Body of pancreas (tissue), 4 donors: ENCODE results near the gene KCNK17. TPM values are rescaled to one million over a fixed set of nuclear protein-coding genes. Genes with fewer than 3 reads are reported as not detected.

Source experiments
- ATAC-seq: fragments of 150-250 bp; one replicate; pipeline ENCODE4 v1.9.1; 2016
- DNase-seq, 4 donors: peaks; one replicate each; pipeline ENCODE4 v3.0.0-alpha.2; 2019
- H3K27ac ChIP-seq, 4 donors: fragments of 200-600 bp; sonication (generic); 1 replicate in 3 of 4; 2 replicates in 1 of 4; pipeline versions ENCODE4 v1.5.1 to v1.6.1; 2016 to 2019; ENCODE audit warnings: mild to moderate bottlenecking in 1 of 4, mixed read lengths in 1 of 4, moderate library complexity in 1 of 4
- H3K27me3 ChIP-seq, 2 donors: fragments of 200-600 bp; sonication (generic); one replicate each; pipeline ENCODE4 v1.6.0; 2016; ENCODE audit warnings: mild to moderate bottlenecking in 1 of 2
- H3K36me3 ChIP-seq, 2 donors: fragments of 200-600 bp; sonication (generic); replicated peaks in 1 of 2; 2 replicates each; pipeline ENCODE4 v1.5.1; 2016; ENCODE audit warnings: low read depth in 2 of 2; ENCODE audit not compliant: insufficient read depth in 1 of 2
- H3K4me1 ChIP-seq: fragments of 200-600 bp; sonication (generic); one replicate; pipeline ENCODE4 v1.6.0; 2016
- H3K4me3 ChIP-seq, 2 donors: fragments of 200-600 bp; sonication (generic); 1 replicate in 1 of 2; 2 replicates in 1 of 2; pipeline ENCODE4 v1.5.1; 2016 to 2019
- H3K9me3 ChIP-seq, 3 donors: fragments of 200-600 bp; sonication (generic); 1 replicate in 2 of 3; 2 replicates in 1 of 3; pipeline ENCODE4 v1.5.1; 2016
- POLR2A ChIP-seq, 3 donors: fragments of 450-650 bp; IDR thresholded peaks; one replicate each; pipeline ENCODE4 v1.6.1; 2016; ENCODE audit warnings: antibody characterized with exemption in 3 of 3, mild to moderate bottlenecking in 2 of 3
- WGBS, 2 donors: methylation state at CpG; one replicate each; pipeline ENCODE4 v1.1.5; 2017; 5-methylcytosine and 5-hydroxymethylcytosine counted together
- intact Hi-C: fragments of 100-400 bp; cut with DNase I; formaldehyde crosslinking; loops from one replicate; pipeline ENCODE4 v1.15.1; 2023
- total RNA-seq, 2 donors: library from RNA; depleted of rRNA; stranded (reverse); fragments of >200 nt; gene quantifications; one replicate each; pipeline ENCODE4 v1.1.0, GENCODE V29; 2016
- TF ChIP-seq, protein P1 (sequence below), 7 experiments: fragments of 450-650 bp in 4 of 7; fragments of 200-600 bp in 3 of 7; sonication (generic) in 3 of 7; IDR thresholded peaks; one replicate each; pipeline ENCODE4 v1.5.1; 2016 to 2019; ENCODE audit warnings: antibody characterized with exemption in 7 of 7

The KCNK17 gene
- total RNA-seq, 2 donors from 2014 or later, result 1.6 to 2.3 TPM

DNA sequence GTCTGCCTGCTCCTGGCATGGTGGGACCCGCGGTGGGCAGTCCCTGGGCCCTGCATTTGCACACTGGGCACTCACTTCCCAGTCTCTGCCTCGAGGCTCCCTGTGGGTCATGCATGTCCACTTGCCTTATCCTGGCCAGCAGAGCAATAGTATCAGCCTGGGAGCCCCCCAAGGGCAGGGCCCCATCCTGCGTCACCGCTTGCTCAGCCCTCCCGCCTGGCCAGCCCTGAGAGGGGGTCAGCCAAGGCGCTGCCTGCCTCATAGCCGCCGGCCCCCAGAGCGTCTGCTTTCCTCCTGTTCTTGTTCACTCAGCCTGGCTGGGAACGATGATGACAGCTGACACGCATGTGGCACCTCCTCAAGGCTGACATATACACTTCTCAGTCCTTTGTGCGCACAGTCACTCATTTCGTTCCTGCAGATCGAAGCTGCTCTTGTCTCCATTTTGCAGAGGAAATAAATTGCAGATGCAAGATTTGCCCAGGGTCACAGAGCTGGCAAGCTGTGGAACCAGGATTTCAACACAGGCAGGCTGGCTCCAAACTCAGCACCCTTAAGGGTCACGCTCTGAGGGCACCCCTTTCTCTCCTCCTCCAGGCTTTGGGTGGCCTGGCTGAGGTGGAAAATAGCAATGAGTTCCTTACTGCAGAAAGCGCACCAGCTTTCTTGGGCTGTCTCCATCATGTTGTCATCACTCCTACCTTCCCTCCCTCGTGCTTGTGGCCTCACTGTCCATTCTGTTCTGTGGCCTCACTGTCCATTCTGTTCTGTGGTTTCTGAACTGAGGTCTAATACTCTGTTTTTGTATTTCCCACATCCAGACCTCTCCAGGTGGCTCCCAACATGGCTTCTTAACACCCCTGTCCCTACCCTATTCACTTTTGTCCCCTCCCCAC is 17.2 kb downstream of the KCNK17 start:
- H3K27me3 ChIP-seq, result no peaks in the 10 kb centered on the region
- WGBS, 2 donors, result 69 to 74% methylated on average over 15 to 17 of the region's 18 CpGs
- intact Hi-C loops, result no loop called here
- no peaks in the 10 kb centered on the region for H3K9me3 ChIP-seq
- no peak for ATAC-seq
- H3K36me3 ChIP-seq, result no peaks in the 10 kb centered on the region
- H3K4me3 ChIP-seq, result no peak overlapping the region
- no peak overlapping the region for H3K27ac ChIP-seq
- no peak for TF ChIP-seq POLR2A (IDR thresholded peaks at IDR 0.05)
- TF ChIP-seq, protein P1, sequence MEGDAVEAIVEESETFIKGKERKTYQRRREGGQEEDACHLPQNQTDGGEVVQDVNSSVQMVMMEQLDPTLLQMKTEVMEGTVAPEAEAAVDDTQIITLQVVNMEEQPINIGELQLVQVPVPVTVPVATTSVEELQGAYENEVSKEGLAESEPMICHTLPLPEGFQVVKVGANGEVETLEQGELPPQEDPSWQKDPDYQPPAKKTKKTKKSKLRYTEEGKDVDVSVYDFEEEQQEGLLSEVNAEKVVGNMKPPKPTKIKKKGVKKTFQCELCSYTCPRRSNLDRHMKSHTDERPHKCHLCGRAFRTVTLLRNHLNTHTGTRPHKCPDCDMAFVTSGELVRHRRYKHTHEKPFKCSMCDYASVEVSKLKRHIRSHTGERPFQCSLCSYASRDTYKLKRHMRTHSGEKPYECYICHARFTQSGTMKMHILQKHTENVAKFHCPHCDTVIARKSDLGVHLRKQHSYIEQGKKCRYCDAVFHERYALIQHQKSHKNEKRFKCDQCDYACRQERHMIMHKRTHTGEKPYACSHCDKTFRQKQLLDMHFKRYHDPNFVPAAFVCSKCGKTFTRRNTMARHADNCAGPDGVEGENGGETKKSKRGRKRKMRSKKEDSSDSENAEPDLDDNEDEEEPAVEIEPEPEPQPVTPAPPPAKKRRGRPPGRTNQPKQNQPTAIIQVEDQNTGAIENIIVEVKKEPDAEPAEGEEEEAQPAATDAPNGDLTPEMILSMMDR (IDR thresholded peaks at IDR 0.05), result no peak
- H3K4me1 ChIP-seq, result no peaks in the 10 kb centered on the region
- DNase-seq, result no peak

DNA sequence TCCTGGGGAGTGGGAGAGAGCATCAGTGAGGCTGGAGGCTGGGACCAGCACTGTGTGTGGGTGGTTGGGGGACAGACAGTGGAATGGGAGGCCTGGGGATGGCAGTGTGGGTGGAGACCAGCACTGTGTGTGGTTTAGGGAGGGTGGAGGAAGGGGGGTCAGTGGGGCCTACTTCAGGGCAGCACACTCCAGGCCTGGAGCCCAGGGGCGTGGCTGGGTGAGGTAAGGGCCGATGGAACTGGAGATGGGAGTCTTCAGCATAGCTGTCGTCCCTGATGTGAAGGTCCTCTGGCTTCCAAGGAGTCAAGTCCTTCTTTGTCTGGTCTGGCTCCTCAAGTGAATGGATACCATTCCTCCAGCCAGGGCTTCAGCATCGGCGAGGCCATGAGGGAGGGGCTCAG is 18.6 kb downstream of the KCNK17 start:
- 72 to 79% methylated on average over 5 of the region's 5 CpGs for WGBS, 2 donors
- TF ChIP-seq, protein P1 (IDR thresholded peaks at IDR 0.05), result no peak
- no peak for TF ChIP-seq POLR2A (IDR thresholded peaks at IDR 0.05)
- Histone ChIP-seq H3K4me3 (no peak overlapping the region), H3K9me3 (no peaks in the 10 kb centered on the region), H3K27ac (no peak overlapping the region), H3K4me1 (no peaks in the 10 kb centered on the region), H3K27me3 (no peaks in the 10 kb centered on the region), H3K36me3 (no peaks in the 10 kb centered on the region)
- DNase-seq (no peak), ATAC-seq (no peak)
- intact Hi-C loops, result no loop called here

DNA sequence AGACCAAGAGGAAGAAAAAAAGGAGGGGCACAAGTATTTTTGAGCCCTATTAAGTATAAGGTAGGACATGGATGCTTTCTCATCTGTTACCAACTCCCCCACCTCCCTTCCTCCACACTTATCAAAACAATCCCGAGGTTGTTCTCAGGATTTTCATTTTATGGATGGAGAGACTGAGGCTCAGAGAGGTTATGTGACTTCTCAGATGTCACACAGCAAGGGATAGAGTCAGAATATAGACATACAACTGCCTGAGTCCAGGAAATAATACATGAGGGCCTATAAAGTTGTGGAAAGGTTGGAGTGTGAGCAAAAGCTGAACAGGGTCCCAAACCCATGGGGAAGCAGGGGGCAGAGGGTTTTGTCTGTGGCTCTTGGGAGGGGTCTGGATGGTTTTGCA is 19.3 kb downstream of the KCNK17 start:
- no peak for ATAC-seq
- Histone ChIP-seq H3K27me3 (no peaks in the 10 kb centered on the region), H3K27ac (no peak overlapping the region), H3K4me1 (no peaks in the 10 kb centered on the region), H3K36me3 (no peaks in the 10 kb centered on the region), H3K4me3 (no peak overlapping the region), H3K9me3 (no peaks in the 10 kb centered on the region)
- no peak for TF ChIP-seq POLR2A (IDR thresholded peaks at IDR 0.05)
- TF ChIP-seq, protein P1 (IDR thresholded peaks at IDR 0.05), result no peak
- intact Hi-C loops, result no loop called here
- no peak for DNase-seq
- WGBS, 2 donors, result 36 to 55% methylated on average over 1 of the region's 1 CpG

DNA sequence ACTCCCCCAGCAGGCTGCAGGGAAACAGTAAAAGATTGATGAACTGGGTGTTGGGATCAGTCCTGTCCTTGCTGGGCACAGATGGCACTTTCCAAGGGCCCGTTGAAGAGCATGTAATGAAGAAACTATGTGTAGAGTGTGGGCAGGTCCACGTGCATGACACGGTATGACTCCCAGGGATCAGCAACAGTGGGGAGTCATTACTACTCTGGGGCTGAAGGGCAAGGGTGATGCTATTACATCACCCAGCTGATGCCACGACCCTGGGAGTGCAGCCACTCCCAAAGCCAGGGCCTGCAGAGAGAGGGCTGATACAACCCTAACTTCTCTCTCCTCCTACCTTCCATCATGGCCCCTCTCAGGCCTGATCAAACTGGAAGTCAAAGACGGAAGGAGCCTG is 20.1 kb downstream of the KCNK17 start:
- TF ChIP-seq, protein P1 (IDR thresholded peaks at IDR 0.05), result no peak
- no peak for TF ChIP-seq POLR2A (IDR thresholded peaks at IDR 0.05)
- intact Hi-C loops, result no loop called here
- Histone ChIP-seq H3K36me3 (no peaks in the 10 kb centered on the region), H3K27me3 (no peaks in the 10 kb centered on the region), H3K4me1 (no peaks in the 10 kb centered on the region), H3K9me3 (no peaks in the 10 kb centered on the region), H3K27ac (no peak overlapping the region), H3K4me3 (no peak overlapping the region)
- no peak for ATAC-seq
- DNase-seq, result no peak
- WGBS, 2 donors, result 46 to 52% methylated on average over 5 of the region's 5 CpGs

DNA sequence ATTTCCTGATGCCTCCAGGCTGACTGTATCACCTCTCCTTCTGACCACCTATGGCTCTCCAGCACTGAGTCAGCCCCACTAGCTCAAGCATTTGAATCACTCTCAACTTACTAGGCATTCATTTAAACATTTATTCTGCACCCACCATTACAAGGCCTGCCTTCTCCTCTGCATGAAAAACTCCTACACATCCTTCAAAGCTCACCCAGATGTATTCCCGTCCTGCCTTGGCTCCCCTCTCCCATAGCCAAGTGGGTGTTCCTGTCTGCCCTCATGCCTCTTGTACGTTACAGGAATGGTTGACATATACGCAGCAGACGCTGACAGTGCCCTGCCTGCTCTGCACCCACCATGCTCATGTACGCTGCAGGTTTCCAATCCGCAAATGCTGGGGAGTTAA is 21.6 kb downstream of the KCNK17 start:
- no peaks in the 10 kb centered on the region for H3K9me3 ChIP-seq
- no peak overlapping the region for H3K27ac ChIP-seq
- DNase-seq (no peak), ATAC-seq (no peak)
- no peaks in the 10 kb centered on the region for H3K36me3 ChIP-seq
- TF ChIP-seq, protein P1 (IDR thresholded peaks at IDR 0.05), result no peak
- no peak for TF ChIP-seq POLR2A (IDR thresholded peaks at IDR 0.05)
- no peaks in the 10 kb centered on the region for H3K27me3 ChIP-seq
- intact Hi-C loops, result no loop called here
- no peak overlapping the region for H3K4me3 ChIP-seq
- no peaks in the 10 kb centered on the region for H3K4me1 ChIP-seq
- 89 to 93% methylated on average over 6 of the region's 6 CpGs for WGBS, 2 donors
